DMS53 (cell line): ENCODE results near the gene JAZF1.
"Not testable (repeated sequence)": the region's sequence is repeated elsewhere in the genome, so short reads cannot be mapped to it uniquely, and the experiment has no call there.

ENCODE experiments used
- DNase-seq: peaks from one replicate; lab custom pipeline; 2025; lab: John Stamatoyannopoulos, UW

Gene JAZF1

GRCh38 chr7:27942711-27943110 lies 237.9 kb downstream of the JAZF1 start:
- no peak for DNase-seq

- no peak for DNase-seq
Observed at GRCh38 chr7:27941522-27941921, 239.1 kb downstream of the JAZF1 start.

- DNase-seq: no peak
Observed at GRCh38 chr7:27940341-27940740, 240.3 kb downstream of the JAZF1 start.

GRCh38 chr7:27939893-27940292 lies 240.7 kb downstream of the JAZF1 start:
- no peak for DNase-seq

- DNase-seq: no peak
Observed at GRCh38 chr7:27936768-27937102, 243.9 kb downstream of the JAZF1 start.

GRCh38 chr7:27936047-27936767 lies 244.4 kb downstream of the JAZF1 start:
- no peak for DNase-seq

GRCh38 chr7:27933671-27934565 lies 246.7 kb downstream of the JAZF1 start:
- peak; percentile 23 for DNase-seq

- no peak for DNase-seq
Observed at GRCh38 chr7:27930910-27931476, 249.6 kb downstream of the JAZF1 start.

GRCh38 chr7:27929127-27929526 lies 251.5 kb downstream of the JAZF1 start:
- no peak for DNase-seq

GRCh38 chr7:27928001-27928400 lies 252.6 kb downstream of the JAZF1 start:
- DNase-seq: no peak

GRCh38 chr7:27925573-27926201 lies 254.9 kb downstream of the JAZF1 start:
- no peak for DNase-seq

GRCh38 chr7:27923642-27923980 lies 257.0 kb downstream of the JAZF1 start:
- DNase-seq: no peak

- no peak for DNase-seq
Observed at GRCh38 chr7:27922907-27923641, 257.5 kb downstream of the JAZF1 start.

- DNase-seq: not testable (repeated sequence)
Observed at GRCh38 chr7:27922389-27922788, 258.2 kb downstream of the JAZF1 start.

- peak; percentile 94 for DNase-seq
Observed at GRCh38 chr7:27921081-27921836, 259.3 kb downstream of the JAZF1 start.

GRCh38 chr7:27920281-27920946 lies 260.2 kb downstream of the JAZF1 start:
- DNase-seq: no peak

GRCh38 chr7:27918503-27918902 lies 262.1 kb downstream of the JAZF1 start:
- DNase-seq: no peak

GRCh38 chr7:27917774-27918314 lies 262.8 kb downstream of the JAZF1 start:
- DNase-seq: peak; percentile 49

- DNase-seq: peak; percentile 86
Observed at GRCh38 chr7:27917119-27917518, 263.5 kb downstream of the JAZF1 start.

- peak; percentile 65 for DNase-seq
Observed at GRCh38 chr7:27916372-27916771, 264.2 kb downstream of the JAZF1 start.
